K562 (cell line): ENCODE measurements around the gene NOL12.

Experiments used
- BDP1 ChIP-seq: IDR thresholded peaks from 3 replicates; pipeline ENCODE4 v1.6.1; 2011; ENCODE audit not compliant: insufficient read length, insufficient read depth
- E2F4 ChIP-seq: sonication (generic); formaldehyde crosslinking; IDR thresholded peaks from 2 replicates; pipeline ENCODE4 v1.8.0; 2022; ENCODE audit warnings: mild to moderate bottlenecking, low read depth, missing genetic modification reagents
- EP300 ChIP-seq: IDR thresholded peaks from 2 replicates; pipeline ENCODE4 v1.6.1; 2012; ENCODE audit warnings: low read length, improper control_type of control experiment
- HNRNPUL1 ChIP-seq: fragments of 200-400 bp; formaldehyde crosslinking; IDR thresholded peaks from 2 replicates; pipeline ENCODE4 v1.6.1; 2017; ENCODE audit warnings: low read length
- MXI1 ChIP-seq: IDR thresholded peaks from 2 replicates; pipeline ENCODE4 v1.6.1; 2011; ENCODE audit warnings: low read depth, mild to moderate bottlenecking, improper control_type of control experiment, low read length
- POLR2AphosphoS5 ChIP-seq: IDR thresholded peaks from 2 replicates; pipeline ENCODE4 v1.6.1; 2011; ENCODE audit warnings: mild to moderate bottlenecking, low read depth, low read length, moderate library complexity; ENCODE audit not compliant: control insufficient read depth, insufficient read depth
- PRPF4 ChIP-seq: fragments of 200-400 bp; formaldehyde crosslinking; IDR thresholded peaks from one replicate; pipeline ENCODE4 v1.6.1; 2017; ENCODE audit warnings: low read length, low read depth, mild to moderate bottlenecking; ENCODE audit not compliant: insufficient read depth, poor library complexity, severe bottlenecking
- PTBP1 ChIP-seq: fragments of 200-400 bp; formaldehyde crosslinking; IDR thresholded peaks from 2 replicates; pipeline ENCODE4 v1.6.1; 2017; ENCODE audit warnings: low read depth, low read length
- SIRT6 ChIP-seq: IDR thresholded peaks from one replicate; pipeline ENCODE4 v1.6.1; 2012; ENCODE audit warnings: low read depth, mild to moderate bottlenecking, control low read depth, inconsistent platforms, low read length, moderate library complexity
- SMAD4 ChIP-seq: fragments of 250-450 bp; sonication (Bioruptor Pico); conservative IDR thresholded peaks from 2 replicates; pipeline ENCODE4 v1.8.0; 2021; ENCODE audit warnings: inconsistent platforms, mild to moderate bottlenecking, moderate library complexity
- YY1 ChIP-seq, 3 experiments: IDR thresholded peaks; 2 replicates each; pipeline ENCODE4 v1.6.1; 2011; ENCODE audit warnings: low read length in 2 of 3, mild to moderate bottlenecking in 2 of 3, moderate library complexity in 2 of 3, borderline replicate concordance in 1 of 3, control low read depth in 1 of 3, low read depth in 1 of 3; ENCODE audit not compliant: insufficient read depth in 3 of 3, insufficient replicate concordance in 2 of 3, control insufficient read depth in 1 of 3, insufficient read length in 1 of 3; ENCODE audit errors: extremely low read depth in 1 of 3

DNA sequence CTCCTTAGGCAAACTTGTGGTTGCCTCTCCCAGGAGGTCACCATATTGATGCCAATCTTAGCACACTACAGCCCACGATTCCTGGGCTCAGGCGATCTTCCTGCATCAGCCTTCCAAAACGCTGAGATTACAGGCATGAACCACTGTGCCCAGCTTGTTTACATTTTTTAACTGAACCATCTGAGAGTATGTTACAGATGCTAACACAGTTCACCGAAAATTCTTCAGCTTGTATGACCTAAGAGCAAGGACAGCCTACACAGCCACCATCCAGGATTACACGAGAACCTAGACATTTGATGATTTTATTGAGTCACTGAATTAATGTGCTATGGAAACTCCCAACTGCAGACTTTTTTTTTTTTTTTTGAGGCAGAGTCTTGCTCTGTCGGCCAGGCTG is 16.6 kb upstream of the NOL12 start:
- TF ChIP-seq MXI1 (no peak), YY1 (IDR thresholded peaks at IDR 0.05; ENCODE audit: borderline replicate concordance in 1 of 3, control insufficient read depth in 1 of 3, extremely low read depth in 1 of 3, insufficient read depth in 3 of 3, insufficient read length in 1 of 3, insufficient replicate concordance in 2 of 3, low read depth in 1 of 3, low read length in 2 of 3) (no peak), E2F4 (no peak), SIRT6 (no peak), EP300 (no peak), PTBP1 (no peak), SMAD4 (CRISPR knock-in tag) (no peak), BDP1 (no peak), POLR2AphosphoS5 (no peak), PRPF4 (no peak), HNRNPUL1 (no peak)
